LNCAP (cell line): Measurements from ENCODE around the gene NUP210.

ENCODE experiments used
- CTCF ChIP-seq: fragments of 450-650 bp; IDR thresholded peaks from 2 replicates; pipeline ENCODE4 v1.5.1; 2017; ENCODE audit warnings: mild to moderate bottlenecking

NUP210 gene

GRCh38 chr3:13415236-13415986, 4.7 kb downstream of the NUP210 start:
- no peak for TF ChIP-seq CTCF

GRCh38 chr3:13414040-13414729, 5.9 kb downstream of the NUP210 start:
- no peak for TF ChIP-seq CTCF

- TF ChIP-seq CTCF: no peak
Observed at GRCh38 chr3:13411186-13411860, 8.8 kb downstream of the NUP210 start.

- TF ChIP-seq CTCF: no peak
Observed at GRCh38 chr3:13408890-13409289, 11.2 kb downstream of the NUP210 start.

- no peak for TF ChIP-seq CTCF
Observed at GRCh38 chr3:13407926-13408325, 12.2 kb downstream of the NUP210 start.

- no peak for TF ChIP-seq CTCF
Observed at GRCh38 chr3:13407475-13407874, 12.6 kb downstream of the NUP210 start.

- TF ChIP-seq CTCF: no peak
Observed at GRCh38 chr3:13406190-13406589, 13.9 kb downstream of the NUP210 start.
